Measurements from ENCODE around the gene GALNTL6. TPM values are rescaled to one million over a fixed set of nuclear protein-coding genes. Genes with fewer than 3 reads are reported as not detected.

The GALNTL6 gene
- total RNA-seq, 1 donor = under 0.01 TPM

GRCh38 chr4:171983935-171984805 lies 171.0 kb downstream of the GALNTL6 start:
- DNase-seq (ENCODE audit: low read depth in 2 of 3, low spot score in 2 of 3) = no peak

GRCh38 chr4:171985129-171985528 lies 171.9 kb downstream of the GALNTL6 start:
- peak in 1 of 3 donors; percentile 5 for DNase-seq (ENCODE audit: low read depth in 2 of 3, low spot score in 2 of 3)

GRCh38 chr4:171993247-171993646 lies 180.0 kb downstream of the GALNTL6 start:
- DNase-seq (ENCODE audit: low read depth in 2 of 3, low spot score in 2 of 3) = no peak

- no peak for DNase-seq (ENCODE audit: low read depth in 2 of 3, low spot score in 2 of 3)
These were observed 194.7 kb downstream of the GALNTL6 start for GRCh38 chr4:172007889-172008288.

- DNase-seq (ENCODE audit: low read depth in 2 of 3, low spot score in 2 of 3) = peak in 1 of 3 donors; percentile 41
These were observed 196.4 kb downstream of the GALNTL6 start for GRCh38 chr4:172009446-172010230.

GRCh38 chr4:172011196-172011595 lies 198.0 kb downstream of the GALNTL6 start:
- peak in 1 of 3 donors; percentile 34 for DNase-seq (ENCODE audit: low read depth in 2 of 3, low spot score in 2 of 3)

- no peak for DNase-seq (ENCODE audit: low read depth in 2 of 3, low spot score in 2 of 3)
These were observed 205.2 kb downstream of the GALNTL6 start for GRCh38 chr4:172018358-172018757.

- no peak for DNase-seq (ENCODE audit: low read depth in 2 of 3, low spot score in 2 of 3)
These were observed 222.4 kb downstream of the GALNTL6 start for GRCh38 chr4:172035562-172035961.

GRCh38 chr4:172040766-172041165 lies 227.6 kb downstream of the GALNTL6 start:
- no peak for DNase-seq (ENCODE audit: low read depth in 2 of 3, low spot score in 2 of 3)

GRCh38 chr4:172042714-172043114 lies 229.5 kb downstream of the GALNTL6 start:
- DNase-seq (ENCODE audit: low read depth in 2 of 3, low spot score in 2 of 3) = peak in 1 of 3 donors; percentile 46

- no peak for DNase-seq (ENCODE audit: low read depth in 2 of 3, low spot score in 2 of 3)
These were observed 232.8 kb downstream of the GALNTL6 start for GRCh38 chr4:172045981-172046380.

GRCh38 chr4:172048666-172049065 lies 235.5 kb downstream of the GALNTL6 start:
- no peak for DNase-seq (ENCODE audit: low read depth in 2 of 3, low spot score in 2 of 3)

- peak in 1 of 3 donors; percentile 50 for DNase-seq (ENCODE audit: low read depth in 2 of 3, low spot score in 2 of 3)
These were observed 237.7 kb downstream of the GALNTL6 start for GRCh38 chr4:172050911-172051310.

- peak in 1 of 3 donors; percentile 38 for DNase-seq (ENCODE audit: low read depth in 2 of 3, low spot score in 2 of 3)
These were observed 241.8 kb downstream of the GALNTL6 start for GRCh38 chr4:172055046-172055445.

GRCh38 chr4:172055498-172055897 lies 242.3 kb downstream of the GALNTL6 start:
- no peak for DNase-seq (ENCODE audit: low read depth in 2 of 3, low spot score in 2 of 3)

GRCh38 chr4:172061204-172061603 lies 248.0 kb downstream of the GALNTL6 start:
- DNase-seq (ENCODE audit: low read depth in 2 of 3, low spot score in 2 of 3) = no peak

- no peak for DNase-seq (ENCODE audit: low read depth in 2 of 3, low spot score in 2 of 3)
These were observed 255.3 kb downstream of the GALNTL6 start for GRCh38 chr4:172068506-172068905.

- no peak for DNase-seq (ENCODE audit: low read depth in 2 of 3, low spot score in 2 of 3)
These were observed 260.4 kb downstream of the GALNTL6 start for GRCh38 chr4:172073590-172073989.

- no peak for DNase-seq (ENCODE audit: low read depth in 2 of 3, low spot score in 2 of 3)
These were observed 270.1 kb downstream of the GALNTL6 start for GRCh38 chr4:172083272-172083671.

GRCh38 chr4:172088556-172088955 lies 275.4 kb downstream of the GALNTL6 start:
- DNase-seq (ENCODE audit: low read depth in 2 of 3, low spot score in 2 of 3) = no peak

- DNase-seq (ENCODE audit: low read depth in 2 of 3, low spot score in 2 of 3) = no peak
These were observed 282.0 kb downstream of the GALNTL6 start for GRCh38 chr4:172095161-172095560.

- DNase-seq (ENCODE audit: low read depth in 2 of 3, low spot score in 2 of 3) = no peak
These were observed 283.6 kb downstream of the GALNTL6 start for GRCh38 chr4:172096786-172097185.

All from hematopoietic multipotent progenitor cell (in vitro differentiated cells).